Memory B cell (primary cell): ENCODE measurements around the gene NKRF.

Experiments
- ATAC-seq: fragments of 150-1000 bp; cut with Tn5 transposase; 2 replicates; pipeline ENCODE4 v1.10.0; 2021; ENCODE audit warnings: low read depth, mild to moderate bottlenecking, moderate library complexity
- DNase-seq, 2 donors: peaks; one replicate each; pipeline ENCODE4 v3.0.0; 2022; ENCODE audit warnings: low spot score in 2 of 2
- H3K27ac Mint-ChIP-seq: one replicate; pipeline ENCODE4 v1.8.0; 2022; ENCODE audit warnings: mild to moderate bottlenecking, moderate library complexity, mixed read lengths
- H3K27me3 Mint-ChIP-seq: one replicate; pipeline ENCODE4 v1.8.0; 2022; ENCODE audit warnings: mixed read lengths
- H3K36me3 Mint-ChIP-seq: one replicate; pipeline ENCODE4 v1.8.0; 2022; ENCODE audit warnings: mild to moderate bottlenecking, mixed read lengths
- H3K4me1 Mint-ChIP-seq: one replicate; pipeline ENCODE4 v1.8.0; 2022; ENCODE audit warnings: mixed read lengths
- H3K4me3 Mint-ChIP-seq: one replicate; pipeline ENCODE4 v1.8.0; 2022; ENCODE audit warnings: mild to moderate bottlenecking, moderate library complexity, mixed read lengths
- H3K9me3 Mint-ChIP-seq: one replicate; pipeline ENCODE4 v1.8.0; 2022; ENCODE audit warnings: mixed read lengths

NKRF gene

GRCh38 chrX:119635179-119635578 is 29.0 kb upstream of the NKRF start:
- ATAC-seq = no peak
- Mint-ChIP-seq H3K27ac (peak overlapping the region; percentile 83), H3K4me3 (peak overlapping the region; percentile 31), H3K4me1 (peaks cover 42% of the 10 kb centered on the region), H3K27me3 (no peaks in the 10 kb centered on the region), H3K36me3 (peaks cover 35% of the 10 kb centered on the region), H3K9me3 (peaks cover 1% of the 10 kb centered on the region)
- no peak for DNase-seq

DNA sequence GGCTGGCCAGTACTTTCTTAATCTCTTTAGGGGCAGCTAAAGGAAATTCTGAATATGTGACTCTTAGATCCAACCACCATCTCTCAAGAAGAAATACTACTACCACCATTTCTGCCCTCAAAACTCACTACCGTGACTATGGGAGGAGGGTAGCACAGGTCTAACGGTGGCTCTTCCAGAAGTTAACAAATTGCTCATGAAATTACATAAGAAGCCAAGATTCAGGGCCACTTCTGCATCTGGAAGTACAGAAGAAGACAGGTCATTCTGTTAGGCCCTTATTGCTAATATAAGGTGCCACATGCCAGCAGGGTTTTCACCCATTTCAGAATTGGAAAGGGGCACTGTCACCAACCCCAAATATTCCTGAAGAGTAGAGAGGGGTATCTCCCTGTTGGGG is 19.6 kb upstream of the NKRF start:
- ATAC-seq (no peak), DNase-seq (no peak)
- H3K27ac Mint-ChIP-seq = no peak overlapping the region
- peaks cover 11% of the 10 kb centered on the region for H3K36me3 Mint-ChIP-seq
- peaks cover 10% of the 10 kb centered on the region for H3K4me1 Mint-ChIP-seq
- no peak overlapping the region for H3K4me3 Mint-ChIP-seq
- no peaks in the 10 kb centered on the region for H3K9me3 Mint-ChIP-seq
- no peaks in the 10 kb centered on the region for H3K27me3 Mint-ChIP-seq

- Mint-ChIP-seq H3K36me3 (peaks cover 11% of the 10 kb centered on the region), H3K4me3 (no peak overlapping the region), H3K27ac (peak overlapping the region; percentile 60), H3K27me3 (no peaks in the 10 kb centered on the region), H3K4me1 (peaks cover 10% of the 10 kb centered on the region), H3K9me3 (no peaks in the 10 kb centered on the region)
- ATAC-seq = no peak
- no peak for DNase-seq
These were observed 18.9 kb upstream of the NKRF start for GRCh38 chrX:119624951-119625668.

GRCh38 chrX:119624417-119624816 is 18.2 kb upstream of the NKRF start:
- H3K9me3 Mint-ChIP-seq = no peaks in the 10 kb centered on the region
- no peaks in the 10 kb centered on the region for H3K27me3 Mint-ChIP-seq
- peaks cover 17% of the 10 kb centered on the region for H3K4me1 Mint-ChIP-seq
- no peak overlapping the region for H3K27ac Mint-ChIP-seq
- no peak overlapping the region for H3K4me3 Mint-ChIP-seq
- ATAC-seq (no peak), DNase-seq (no peak)
- H3K36me3 Mint-ChIP-seq = peaks cover 11% of the 10 kb centered on the region

- ATAC-seq = no peak
- Mint-ChIP-seq H3K4me1 (peaks cover 22% of the 10 kb centered on the region), H3K27ac (peak overlapping the region; percentile 28), H3K36me3 (peaks cover 6% of the 10 kb centered on the region), H3K27me3 (no peaks in the 10 kb centered on the region), H3K9me3 (no peaks in the 10 kb centered on the region), H3K4me3 (no peak overlapping the region)
- no peak for DNase-seq
These were observed 16.4 kb upstream of the NKRF start for GRCh38 chrX:119622356-119623232.

GRCh38 chrX:119618439-119618838 is 12.2 kb upstream of the NKRF start:
- Mint-ChIP-seq H3K36me3 (peaks cover 3% of the 10 kb centered on the region), H3K4me3 (peak overlapping the region; percentile 73), H3K9me3 (no peaks in the 10 kb centered on the region), H3K27ac (peak overlapping the region; percentile 87), H3K27me3 (no peaks in the 10 kb centered on the region), H3K4me1 (peaks cover 31% of the 10 kb centered on the region)
- peak; percentile 76 for ATAC-seq
- DNase-seq = no peak

- H3K36me3 Mint-ChIP-seq = peaks cover 2% of the 10 kb centered on the region
- no peaks in the 10 kb centered on the region for H3K9me3 Mint-ChIP-seq
- H3K4me1 Mint-ChIP-seq = peaks cover 31% of the 10 kb centered on the region
- DNase-seq = no peak
- H3K4me3 Mint-ChIP-seq = peak overlapping the region; percentile 73
- ATAC-seq = peak; percentile 75
- peak overlapping the region; percentile 87 for H3K27ac Mint-ChIP-seq
- H3K27me3 Mint-ChIP-seq = no peaks in the 10 kb centered on the region
These were observed 11.4 kb upstream of the NKRF start for GRCh38 chrX:119617517-119618164.

DNA sequence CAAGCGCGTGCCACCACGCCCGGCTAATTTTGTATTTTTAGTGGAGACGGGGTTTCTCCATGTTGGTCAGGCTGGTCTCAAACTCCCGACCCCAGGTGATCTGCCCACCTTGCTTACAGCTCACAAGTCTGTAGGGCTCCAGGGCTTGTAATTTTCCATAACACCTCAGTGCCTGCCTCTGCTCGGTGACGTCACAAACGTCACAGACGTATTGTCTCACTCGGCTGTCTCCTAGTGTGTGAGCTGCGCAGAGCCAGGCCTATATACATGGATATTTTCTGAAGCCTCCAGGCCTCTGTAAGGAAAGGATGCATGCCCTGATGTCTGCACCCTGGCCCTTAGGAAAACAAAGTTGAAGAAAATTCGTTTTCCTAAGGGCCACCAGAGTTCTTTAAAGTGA is 8.6 kb upstream of the NKRF start:
- H3K4me1 Mint-ChIP-seq = peaks cover 29% of the 10 kb centered on the region
- H3K27ac Mint-ChIP-seq = no peak overlapping the region
- no peak for DNase-seq
- no peak for ATAC-seq
- no peaks in the 10 kb centered on the region for H3K27me3 Mint-ChIP-seq
- no peaks in the 10 kb centered on the region for H3K36me3 Mint-ChIP-seq
- H3K4me3 Mint-ChIP-seq = no peak overlapping the region
- no peaks in the 10 kb centered on the region for H3K9me3 Mint-ChIP-seq

DNA sequence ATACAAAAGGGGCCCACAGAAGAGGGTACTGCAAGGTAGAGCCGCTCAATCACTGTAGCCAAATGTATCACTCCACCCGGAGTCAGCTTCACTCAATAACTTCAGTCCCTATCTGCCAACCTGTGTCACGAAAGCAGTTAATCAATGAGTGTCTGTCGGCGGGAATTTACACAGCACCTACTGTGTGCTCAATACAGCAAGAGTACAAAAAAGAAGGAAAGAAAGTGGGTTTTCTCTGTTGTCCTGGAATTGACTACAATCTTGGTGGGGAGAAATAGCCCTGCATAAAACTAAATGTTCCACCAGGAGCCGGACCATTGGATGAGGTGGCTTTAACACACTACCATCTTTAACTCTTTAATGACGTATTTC is 780 bp upstream of the NKRF start:
- Mint-ChIP-seq H3K9me3 (no peaks in the 10 kb centered on the region), H3K36me3 (no peaks in the 10 kb centered on the region), H3K27ac (peak overlapping the region; percentile 99), H3K4me1 (peaks cover 20% of the 10 kb centered on the region), H3K27me3 (no peaks in the 10 kb centered on the region), H3K4me3 (peak overlapping the region; percentile 92)
- no peak for DNase-seq
- no peak for ATAC-seq

- Mint-ChIP-seq H3K27ac (peak overlapping the region; percentile 99), H3K4me3 (peak overlapping the region; percentile 97), H3K4me1 (peaks cover 22% of the 10 kb centered on the region), H3K27me3 (no peaks in the 10 kb centered on the region), H3K36me3 (peaks cover 2% of the 10 kb centered on the region), H3K9me3 (no peaks in the 10 kb centered on the region)
- peak; percentile 49 for ATAC-seq
- peak in 1 of 2 donors; percentile 17 for DNase-seq
These were observed 552 bp downstream of the NKRF start for GRCh38 chrX:119605464-119606279.

DNA sequence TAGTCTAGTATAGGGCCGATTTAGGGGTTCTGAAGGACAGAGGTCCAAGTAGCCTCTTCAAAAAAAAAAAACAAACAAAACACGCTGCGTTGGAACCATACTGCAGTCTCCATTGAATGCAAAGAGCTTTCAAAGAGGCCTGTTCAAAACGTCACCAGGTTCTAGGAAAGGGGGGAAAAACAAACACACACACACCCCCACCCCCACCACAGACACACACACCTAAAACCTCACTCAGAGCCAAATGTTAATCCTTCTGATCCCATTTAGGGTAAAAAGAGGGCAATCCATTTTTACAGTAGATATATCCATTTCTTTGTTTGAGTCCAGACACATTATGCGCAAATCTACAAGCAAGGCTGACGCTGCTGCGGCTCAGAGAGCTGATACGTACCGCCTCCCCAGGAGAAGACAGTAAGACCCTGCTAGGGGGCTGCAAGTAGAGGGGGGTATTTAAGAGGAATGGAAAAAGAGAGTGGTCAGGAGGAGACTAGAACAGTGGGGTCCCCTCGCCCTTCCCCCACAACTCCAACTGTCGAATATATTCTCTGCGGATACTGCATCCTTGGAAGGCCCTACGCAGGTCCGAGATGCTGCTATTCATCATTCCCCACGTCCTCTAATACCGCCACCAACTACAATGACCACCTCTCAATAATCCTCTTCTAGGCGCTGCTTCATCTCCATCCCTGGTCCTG is 1.3 kb downstream of the NKRF start:
- ATAC-seq = no peak
- H3K4me3 Mint-ChIP-seq = peak overlapping the region; percentile 97
- H3K9me3 Mint-ChIP-seq = no peaks in the 10 kb centered on the region
- H3K27ac Mint-ChIP-seq = peak overlapping the region; percentile 99
- peaks cover 22% of the 10 kb centered on the region for H3K4me1 Mint-ChIP-seq
- peaks cover 2% of the 10 kb centered on the region for H3K36me3 Mint-ChIP-seq
- H3K27me3 Mint-ChIP-seq = no peaks in the 10 kb centered on the region
- DNase-seq = no peak

DNA sequence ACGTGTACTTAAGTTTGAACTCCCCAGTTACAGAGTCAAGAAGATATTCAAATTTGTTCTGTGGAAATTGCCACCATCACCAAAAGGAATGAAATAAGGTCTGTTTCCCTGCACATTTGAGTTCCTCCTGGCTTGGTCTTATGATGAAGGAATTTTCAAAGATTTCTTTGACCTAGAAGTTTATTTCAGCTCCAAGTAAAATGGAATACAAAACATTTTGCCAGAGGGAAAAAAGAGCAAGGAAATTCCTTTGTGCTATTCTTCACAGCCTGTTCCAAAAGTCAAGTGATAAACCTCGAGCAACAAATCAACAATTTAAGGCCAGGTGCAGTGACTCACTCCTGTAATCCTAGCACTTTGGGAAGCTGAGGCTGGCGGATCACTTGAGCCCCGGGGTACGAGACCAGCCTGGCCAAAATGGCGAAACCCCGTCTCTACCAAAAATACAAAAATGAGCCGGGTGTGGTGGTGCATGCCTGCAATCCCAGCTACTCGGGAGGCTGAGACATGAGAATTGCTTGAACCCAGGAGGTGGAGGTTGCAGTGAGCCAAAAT is 3.4 kb downstream of the NKRF start:
- DNase-seq (no peak), ATAC-seq (no peak)
- no peak overlapping the region for H3K27ac Mint-ChIP-seq
- H3K4me1 Mint-ChIP-seq = peaks cover 26% of the 10 kb centered on the region
- H3K9me3 Mint-ChIP-seq = no peaks in the 10 kb centered on the region
- no peaks in the 10 kb centered on the region for H3K27me3 Mint-ChIP-seq
- no peak overlapping the region for H3K4me3 Mint-ChIP-seq
- H3K36me3 Mint-ChIP-seq = peaks cover 2% of the 10 kb centered on the region

GRCh38 chrX:119589810-119590209 is 16.4 kb downstream of the NKRF start:
- H3K4me1 Mint-ChIP-seq = peaks cover 4% of the 10 kb centered on the region
- DNase-seq = no peak
- H3K36me3 Mint-ChIP-seq = peaks cover 4% of the 10 kb centered on the region
- H3K4me3 Mint-ChIP-seq = no peak overlapping the region
- no peaks in the 10 kb centered on the region for H3K27me3 Mint-ChIP-seq
- peak overlapping the region; percentile 69 for H3K27ac Mint-ChIP-seq
- no peaks in the 10 kb centered on the region for H3K9me3 Mint-ChIP-seq
- no peak for ATAC-seq
